ENCODE results near the gene NHERF1.

The NHERF1 gene

GRCh38 chr17:74743755-74744154, 4.7 kb upstream of the NHERF1 start:
- no peaks in the 10 kb centered on the region; the same call in 1 of the 2 replicates for H4K20me1 ChIP-seq (ENCODE audit: insufficient read depth)
- no peak overlapping the region for H3K9ac ChIP-seq
- no peak overlapping the region for H3K4me3 ChIP-seq (IDR thresholded peaks at IDR 0.05; ENCODE audit: insufficient read depth, low read depth, low read length)
- H3K36me3 ChIP-seq (ENCODE audit: insufficient read depth) = no peaks in the 10 kb centered on the region
- TF ChIP-seq CTCF (conservative IDR thresholded peaks at IDR 0.05; ENCODE audit: low read depth, low read length) = no peak
- H2AFZ ChIP-seq (ENCODE audit: low read depth) = no peak overlapping the region
- H3K27me3 ChIP-seq (ENCODE audit: insufficient read depth, low read depth) = no peaks in the 10 kb centered on the region
- peaks cover 64% of the 10 kb centered on the region for H3K4me1 ChIP-seq (ENCODE audit: low read depth, poor library complexity, severe bottlenecking)
- peaks cover 3% of the 10 kb centered on the region for H3K79me2 ChIP-seq (ENCODE audit: insufficient read depth, low read depth)
- no peak overlapping the region for H3K27ac ChIP-seq
- H3K4me2 ChIP-seq = no peak overlapping the region; the same call in 1 of the 2 replicates

- peaks cover 58% of the 10 kb centered on the region for H3K4me1 ChIP-seq (ENCODE audit: low read depth, poor library complexity, severe bottlenecking)
- no peak overlapping the region for H3K4me2 ChIP-seq
- H3K4me3 ChIP-seq (IDR thresholded peaks at IDR 0.05; ENCODE audit: insufficient read depth, low read depth, low read length) = no peak overlapping the region
These were observed 4.1 kb upstream of the NHERF1 start for GRCh38 chr17:74744349-74744713.

GRCh38 chr17:74744714-74745547, 3.5 kb upstream of the NHERF1 start:
- no peak overlapping the region for H3K9ac ChIP-seq
- peaks cover 6% of the 10 kb centered on the region for H4K20me1 ChIP-seq (ENCODE audit: insufficient read depth)
- no peaks in the 10 kb centered on the region for H3K27me3 ChIP-seq (ENCODE audit: insufficient read depth, low read depth)
- H3K36me3 ChIP-seq (ENCODE audit: insufficient read depth) = no peaks in the 10 kb centered on the region
- H3K79me2 ChIP-seq (ENCODE audit: insufficient read depth, low read depth) = peaks cover 15% of the 10 kb centered on the region
- H3K27ac ChIP-seq = no peak overlapping the region
- H2AFZ ChIP-seq (ENCODE audit: low read depth) = peak overlapping the region; percentile 61; the same call in 1 of the 2 replicates
- peak overlapping the region; percentile 52; the same call in 1 of the 2 replicates for H3K4me2 ChIP-seq
- peaks cover 55% of the 10 kb centered on the region for H3K4me1 ChIP-seq (ENCODE audit: low read depth, poor library complexity, severe bottlenecking)
- peak; percentile 99 for TF ChIP-seq CTCF (conservative IDR thresholded peaks at IDR 0.05; ENCODE audit: low read depth, low read length)
- H3K4me3 ChIP-seq (IDR thresholded peaks at IDR 0.05; ENCODE audit: insufficient read depth, low read depth, low read length) = no peak overlapping the region

More at GRCh38 chr17:74744349-74744713, 4.1 kb upstream of the NHERF1 start:
- Histone ChIP-seq H3K27ac (no peak overlapping the region), H4K20me1 (ENCODE audit: insufficient read depth) (peaks cover under 1% of the 10 kb centered on the region; the same call in 1 of the 2 replicates), H2AFZ (ENCODE audit: low read depth) (no peak overlapping the region), H3K27me3 (ENCODE audit: insufficient read depth, low read depth) (no peaks in the 10 kb centered on the region), H3K9ac (no peak overlapping the region), H3K36me3 (ENCODE audit: insufficient read depth) (no peaks in the 10 kb centered on the region), H3K79me2 (ENCODE audit: insufficient read depth, low read depth) (peaks cover 9% of the 10 kb centered on the region)
- TF ChIP-seq CTCF (conservative IDR thresholded peaks at IDR 0.05; ENCODE audit: low read depth, low read length) = no peak

- H3K27ac ChIP-seq = no peak overlapping the region
- no peak overlapping the region for H3K9ac ChIP-seq
- no peak overlapping the region for H3K4me2 ChIP-seq
These were observed 2.8 kb upstream of the NHERF1 start for GRCh38 chr17:74745548-74746177.

More at GRCh38 chr17:74745548-74746177, 2.8 kb upstream of the NHERF1 start:
- no peaks in the 10 kb centered on the region for H3K27me3 ChIP-seq (ENCODE audit: insufficient read depth, low read depth)
- H2AFZ ChIP-seq (ENCODE audit: low read depth) = no peak overlapping the region
- no peak for TF ChIP-seq CTCF (conservative IDR thresholded peaks at IDR 0.05; ENCODE audit: low read depth, low read length)
- H3K4me1 ChIP-seq (ENCODE audit: low read depth, poor library complexity, severe bottlenecking) = peaks cover 53% of the 10 kb centered on the region
- no peak overlapping the region for H3K4me3 ChIP-seq (IDR thresholded peaks at IDR 0.05; ENCODE audit: insufficient read depth, low read depth, low read length)
- H3K79me2 ChIP-seq (ENCODE audit: insufficient read depth, low read depth) = peaks cover 22% of the 10 kb centered on the region
- no peaks in the 10 kb centered on the region for H3K36me3 ChIP-seq (ENCODE audit: insufficient read depth)
- peaks cover 9% of the 10 kb centered on the region for H4K20me1 ChIP-seq (ENCODE audit: insufficient read depth)

All from KMS-11 (cell line).